ENCODE results near the gene C1orf210.

C1orf210 gene

DNA sequence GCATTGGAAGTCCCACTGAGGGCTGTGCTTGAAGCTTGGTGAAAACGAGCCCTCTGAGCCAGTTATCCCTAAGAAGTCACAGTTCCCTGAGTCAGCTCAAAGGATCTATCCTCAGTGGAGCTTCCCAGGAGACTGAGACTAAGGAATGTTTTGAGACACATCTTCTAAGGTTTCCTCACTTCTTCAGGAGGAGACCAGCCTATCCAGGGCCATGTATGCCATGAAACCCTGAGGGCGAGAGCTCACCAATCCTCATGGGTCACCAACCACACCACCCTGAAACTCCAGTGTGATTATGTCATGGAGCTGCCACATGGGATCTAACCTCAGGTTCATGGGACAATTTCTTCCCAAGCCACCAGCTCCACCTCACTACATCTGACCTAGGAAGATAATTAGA is 7.8 kb upstream of the C1orf210 start:
- no peak for DNase-seq

GRCh38 chr1:43292679-43293078 is 7.3 kb upstream of the C1orf210 start:
- DNase-seq: no peak

- no peak for DNase-seq
These were observed 6.8 kb upstream of the C1orf210 start for GRCh38 chr1:43292216-43292615.

- no peak for DNase-seq
These were observed 3.7 kb upstream of the C1orf210 start for GRCh38 chr1:43288785-43289706.

DNA sequence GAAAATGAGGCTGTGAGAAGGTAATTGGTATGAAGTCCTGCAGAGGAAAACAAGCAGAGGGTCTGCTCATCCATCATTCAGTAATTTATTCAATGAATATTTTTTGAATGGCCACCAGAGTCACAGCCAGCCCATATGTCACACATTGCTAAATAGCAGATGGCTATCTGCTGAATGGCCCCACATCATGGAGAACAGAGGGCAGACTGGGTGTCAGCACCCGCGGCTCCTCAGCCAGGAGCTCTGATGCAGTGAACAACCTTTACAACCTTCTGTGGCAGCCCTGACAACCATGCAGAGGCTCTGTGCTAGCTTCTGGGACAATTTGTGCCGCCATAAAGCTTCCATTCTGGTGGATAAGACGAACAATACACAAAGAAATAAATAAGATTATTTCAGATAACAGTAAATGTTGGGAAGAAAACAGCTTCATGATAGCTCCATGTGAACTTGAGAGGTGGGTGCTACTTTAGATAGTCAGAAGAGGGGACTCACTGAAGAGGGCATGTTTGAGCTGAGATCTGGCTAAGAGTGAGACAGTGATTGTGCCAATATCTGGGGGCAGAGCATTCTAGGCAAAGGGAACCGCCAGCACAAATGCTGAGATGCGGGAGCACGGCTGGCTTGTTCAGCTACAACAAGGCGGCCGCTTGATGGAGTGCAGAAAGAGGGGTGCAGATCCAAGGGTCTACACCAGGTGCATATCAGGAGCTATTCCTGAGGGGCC is 2.8 kb upstream of the C1orf210 start:
- no peak for DNase-seq

- DNase-seq: no peak
These were observed 1.2 kb upstream of the C1orf210 start for GRCh38 chr1:43286533-43286932.

GRCh38 chr1:43286115-43286514 is 734 bp upstream of the C1orf210 start:
- DNase-seq: no peak

GRCh38 chr1:43284546-43285110 is 753 bp downstream of the C1orf210 start:
- no peak for DNase-seq

DNA sequence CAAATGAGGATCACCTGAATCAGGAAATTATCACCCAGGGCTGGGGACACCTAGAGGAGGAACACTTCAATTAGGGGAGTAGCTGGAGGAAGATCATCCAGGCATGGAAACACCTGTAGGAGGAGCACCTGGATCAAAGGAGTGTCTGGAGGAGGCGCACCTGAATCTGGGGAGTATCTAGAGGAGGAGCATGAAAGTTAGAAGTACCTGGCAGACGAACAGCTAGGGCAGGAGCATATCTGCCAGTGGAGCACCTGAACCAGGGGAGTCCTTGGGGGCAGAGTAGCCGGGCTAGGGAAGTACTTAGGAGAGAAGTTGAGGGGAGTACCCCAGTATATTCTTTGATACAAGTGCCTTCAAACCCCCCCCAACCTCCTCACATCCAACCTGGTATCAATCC is 1.3 kb downstream of the C1orf210 start:
- DNase-seq: no peak

DNA sequence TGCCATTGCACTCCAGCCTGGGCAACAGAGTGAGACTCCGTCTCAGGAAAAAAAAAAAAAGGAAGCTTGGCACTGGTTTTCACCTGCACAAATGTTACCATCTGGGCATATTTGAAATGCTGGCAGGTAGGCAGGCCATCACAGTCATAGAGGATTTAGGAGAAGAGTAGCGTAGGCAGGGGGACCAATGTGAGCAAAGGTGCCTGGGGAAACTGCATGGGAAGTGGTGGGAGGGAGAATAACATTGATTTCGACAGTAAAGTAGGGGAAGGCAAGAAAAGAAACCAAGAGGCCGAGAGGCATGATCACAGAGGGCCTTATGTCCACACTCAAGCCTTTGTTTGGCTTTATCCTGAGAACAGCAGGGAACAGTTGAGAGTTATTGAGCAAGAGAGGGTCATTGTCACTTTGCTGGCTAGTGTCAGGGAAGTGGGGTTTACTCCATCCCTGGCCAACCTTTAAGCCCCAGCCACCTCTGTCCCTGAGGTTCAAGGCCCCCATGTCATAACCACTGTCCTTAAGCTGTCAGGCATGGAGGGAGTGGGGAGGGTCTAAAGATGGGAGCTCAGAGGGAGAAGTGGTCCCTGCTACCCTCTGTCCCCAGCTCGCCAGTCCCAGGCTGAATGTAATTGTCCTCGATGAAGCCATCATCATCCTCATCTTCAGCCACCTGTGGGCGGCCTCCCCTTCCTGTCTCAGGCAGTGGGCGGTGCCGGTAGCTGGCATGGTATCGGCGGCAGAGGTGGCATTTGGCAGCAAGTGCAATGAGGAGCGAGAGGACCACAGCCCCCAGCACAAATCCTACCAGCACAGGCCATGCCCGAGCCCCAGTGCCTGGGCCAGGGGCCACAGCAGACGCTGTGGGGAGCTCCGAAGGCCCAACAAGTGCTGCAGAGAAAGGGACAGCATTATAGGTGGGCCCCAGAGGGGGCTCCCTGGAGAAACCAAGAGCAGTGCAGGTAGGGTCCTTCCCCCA is 2.9 kb downstream of the C1orf210 start:
- DNase-seq: no peak

DNA sequence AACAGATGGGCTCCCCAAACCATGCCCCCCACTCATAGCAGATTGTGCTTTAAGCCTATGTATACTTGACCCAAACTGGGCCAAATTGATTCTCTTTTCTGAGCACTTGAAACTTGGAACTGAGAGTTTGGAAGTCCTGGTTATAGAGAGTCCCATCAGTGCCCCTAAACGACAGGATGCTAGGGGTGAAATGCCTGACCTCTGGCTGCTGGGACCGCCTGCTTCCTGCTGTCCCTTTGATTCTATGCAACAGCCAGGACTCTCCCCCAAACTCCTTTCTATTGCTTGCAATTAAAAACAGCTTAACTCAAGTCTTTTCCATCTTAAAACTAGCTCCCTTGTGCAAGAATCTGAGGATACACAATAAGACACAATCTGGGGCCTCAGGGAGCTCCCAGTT is 4.7 kb downstream of the C1orf210 start:
- no peak for DNase-seq

DNA sequence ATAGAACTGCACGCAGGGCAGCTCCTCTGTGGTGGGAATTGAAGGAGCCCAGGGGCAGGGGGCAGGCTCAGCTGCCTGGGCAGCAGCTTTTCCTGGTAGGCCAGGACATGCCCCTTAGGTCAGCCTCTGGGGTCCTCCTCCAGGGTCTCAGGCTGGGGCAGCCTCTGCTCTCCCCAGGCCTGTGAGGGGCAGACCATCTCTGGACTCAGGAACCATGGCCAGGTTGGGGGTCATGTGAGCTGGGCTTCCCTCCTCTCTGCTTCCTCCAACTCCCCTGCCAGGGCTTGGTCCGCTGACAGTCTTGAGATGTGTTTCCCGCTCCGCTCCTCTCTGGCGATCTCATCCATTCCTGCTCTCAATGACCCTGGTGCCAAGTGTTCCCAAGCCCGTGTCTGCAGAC is 5.7 kb downstream of the C1orf210 start:
- DNase-seq: no peak

DNA sequence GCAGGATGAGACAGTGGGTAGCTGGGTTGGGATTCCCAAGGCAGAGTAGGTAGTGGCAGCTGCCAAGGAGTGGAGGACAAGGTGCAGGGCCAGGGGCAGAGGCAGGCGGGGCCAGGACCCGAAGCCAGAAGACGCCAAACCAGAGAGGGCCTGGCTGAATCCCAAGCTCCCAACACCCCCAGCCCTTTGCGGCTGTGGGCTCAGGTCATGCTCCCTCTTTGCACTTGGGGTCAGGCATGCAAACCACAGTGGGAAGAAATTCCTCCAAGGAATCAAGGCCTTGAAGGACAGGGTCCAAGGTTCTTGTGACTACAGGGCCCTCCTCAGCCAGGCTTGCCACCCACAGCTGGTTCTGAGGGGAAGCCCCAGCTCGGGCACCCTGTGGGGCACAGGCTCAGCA is 6.2 kb downstream of the C1orf210 start:
- DNase-seq: no peak

GRCh38 chr1:43277116-43277876 is 8.1 kb downstream of the C1orf210 start:
- no peak for DNase-seq

DNA sequence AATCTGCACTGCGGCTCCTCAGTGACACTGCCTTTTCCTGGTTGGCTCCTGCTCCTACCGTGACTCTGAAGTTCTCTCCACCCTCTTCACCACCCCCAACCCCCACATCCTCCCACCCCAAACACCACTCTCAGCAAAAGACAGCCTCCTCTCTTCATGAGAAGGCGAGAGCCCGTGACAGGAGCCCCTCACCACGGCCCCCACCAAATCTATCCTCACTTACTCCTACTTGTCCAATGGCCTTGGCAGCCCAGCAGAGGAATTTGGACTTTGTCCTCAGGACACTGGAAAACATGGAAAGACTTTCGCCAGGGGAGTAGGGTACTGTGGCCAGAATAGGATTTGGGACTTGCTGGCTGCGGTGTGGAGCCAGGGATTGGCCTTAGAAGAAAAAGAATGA is 8.7 kb downstream of the C1orf210 start:
- no peak for DNase-seq

GRCh38 chr1:43275826-43276620 is 9.4 kb downstream of the C1orf210 start:
- DNase-seq: no peak

- no peak for DNase-seq
These were observed 10.6 kb downstream of the C1orf210 start for GRCh38 chr1:43274804-43275180.

GRCh38 chr1:43274125-43274803 is 11.1 kb downstream of the C1orf210 start:
- peak; percentile 54 for DNase-seq

DNA sequence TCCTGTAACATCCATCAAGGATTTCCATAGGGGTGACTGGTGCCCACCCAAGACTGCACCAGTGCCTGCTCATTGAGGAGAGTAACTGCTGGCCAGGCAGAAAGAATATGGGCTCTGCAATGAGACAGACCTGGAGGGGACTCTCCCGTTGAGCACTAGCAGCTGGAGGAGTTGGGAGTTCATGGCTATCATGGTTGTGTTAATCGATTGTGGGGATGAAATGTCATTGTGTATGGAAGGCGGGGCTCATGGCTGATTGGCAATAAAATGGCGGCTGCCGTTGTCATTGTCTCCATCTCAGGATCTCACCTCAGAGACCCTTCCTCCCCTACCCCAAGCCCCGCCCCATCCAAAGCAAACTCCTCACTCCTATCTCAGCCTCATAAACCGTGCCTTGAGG is 11.7 kb downstream of the C1orf210 start:
- no peak for DNase-seq

All from activated CD4-positive, alpha-beta T cell treated with anti-CD3 and anti-CD28 coated beads for 48 hours (primary cell).